Measurements from ENCODE around the gene RXFP2.

The RXFP2 gene, protein sequence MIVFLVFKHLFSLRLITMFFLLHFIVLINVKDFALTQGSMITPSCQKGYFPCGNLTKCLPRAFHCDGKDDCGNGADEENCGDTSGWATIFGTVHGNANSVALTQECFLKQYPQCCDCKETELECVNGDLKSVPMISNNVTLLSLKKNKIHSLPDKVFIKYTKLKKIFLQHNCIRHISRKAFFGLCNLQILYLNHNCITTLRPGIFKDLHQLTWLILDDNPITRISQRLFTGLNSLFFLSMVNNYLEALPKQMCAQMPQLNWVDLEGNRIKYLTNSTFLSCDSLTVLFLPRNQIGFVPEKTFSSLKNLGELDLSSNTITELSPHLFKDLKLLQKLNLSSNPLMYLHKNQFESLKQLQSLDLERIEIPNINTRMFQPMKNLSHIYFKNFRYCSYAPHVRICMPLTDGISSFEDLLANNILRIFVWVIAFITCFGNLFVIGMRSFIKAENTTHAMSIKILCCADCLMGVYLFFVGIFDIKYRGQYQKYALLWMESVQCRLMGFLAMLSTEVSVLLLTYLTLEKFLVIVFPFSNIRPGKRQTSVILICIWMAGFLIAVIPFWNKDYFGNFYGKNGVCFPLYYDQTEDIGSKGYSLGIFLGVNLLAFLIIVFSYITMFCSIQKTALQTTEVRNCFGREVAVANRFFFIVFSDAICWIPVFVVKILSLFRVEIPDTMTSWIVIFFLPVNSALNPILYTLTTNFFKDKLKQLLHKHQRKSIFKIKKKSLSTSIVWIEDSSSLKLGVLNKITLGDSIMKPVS

DNA sequence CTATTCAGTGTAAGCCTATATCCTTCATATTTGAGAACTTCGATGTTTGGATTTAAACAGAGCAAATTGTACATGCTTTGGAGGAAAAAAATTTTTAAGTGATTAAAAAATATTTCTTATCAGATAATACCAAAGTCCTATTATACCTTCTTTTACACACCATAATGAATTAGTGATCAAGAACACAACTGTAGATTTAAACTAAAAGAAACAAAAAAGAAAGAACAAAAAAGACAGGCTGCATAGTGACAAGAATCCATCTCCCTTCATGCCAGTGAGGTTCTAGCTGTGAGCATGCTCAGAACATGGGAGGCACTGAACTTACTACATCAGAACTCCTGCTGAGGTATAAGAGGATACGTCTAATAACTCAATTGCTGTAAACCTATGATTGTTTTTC is at the start of gene RXFP2:
Gene RXFP2 (plus strand): TSS at position 301 of the 400 bp plus-strand sequence. CDS start 87 bp downstream, at position 388.
- DNase-seq (ENCODE audit: low spot score), result no peak

DNA sequence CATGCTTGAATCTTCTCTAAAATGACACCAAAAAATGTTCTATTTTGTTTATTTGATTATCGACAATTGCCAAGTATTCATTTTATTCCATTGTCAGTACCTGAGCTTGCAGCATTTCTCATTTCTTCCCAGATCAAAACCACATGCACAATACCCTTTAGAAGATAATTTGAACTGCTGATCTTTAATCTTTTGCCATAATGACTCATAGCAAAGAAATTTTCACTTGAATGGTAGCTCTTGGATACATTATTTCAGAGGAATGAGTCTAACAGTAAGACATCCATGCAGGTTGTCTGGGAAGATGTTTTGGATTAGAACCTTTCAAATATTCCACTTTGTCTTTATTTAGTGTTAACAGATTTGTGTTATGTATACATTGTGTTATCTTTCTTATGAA is 42.0 kb upstream of the RXFP2 start:
- peak; percentile 30 for DNase-seq (ENCODE audit: low spot score)

DNA sequence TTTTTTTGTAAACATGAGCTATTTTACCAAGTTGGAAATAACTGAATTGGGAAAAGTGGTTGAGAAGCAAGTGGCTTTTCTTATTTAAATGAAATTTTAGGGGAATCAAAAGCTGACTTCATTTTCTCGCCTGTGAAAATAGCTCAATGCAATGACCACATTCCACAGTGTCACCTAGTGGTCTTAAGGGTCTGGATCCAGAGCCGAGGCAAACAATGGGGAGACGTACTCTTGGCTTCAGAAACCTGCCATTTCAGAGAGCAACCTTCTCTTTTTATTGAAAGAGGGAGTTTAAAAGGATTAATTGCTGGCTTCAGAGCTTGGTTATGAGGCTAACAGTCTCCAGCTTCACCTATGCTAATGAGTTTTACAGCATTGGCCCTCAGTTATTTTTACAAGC is 39.7 kb upstream of the RXFP2 start:
- DNase-seq (ENCODE audit: low spot score), result peak; percentile 15

DNA sequence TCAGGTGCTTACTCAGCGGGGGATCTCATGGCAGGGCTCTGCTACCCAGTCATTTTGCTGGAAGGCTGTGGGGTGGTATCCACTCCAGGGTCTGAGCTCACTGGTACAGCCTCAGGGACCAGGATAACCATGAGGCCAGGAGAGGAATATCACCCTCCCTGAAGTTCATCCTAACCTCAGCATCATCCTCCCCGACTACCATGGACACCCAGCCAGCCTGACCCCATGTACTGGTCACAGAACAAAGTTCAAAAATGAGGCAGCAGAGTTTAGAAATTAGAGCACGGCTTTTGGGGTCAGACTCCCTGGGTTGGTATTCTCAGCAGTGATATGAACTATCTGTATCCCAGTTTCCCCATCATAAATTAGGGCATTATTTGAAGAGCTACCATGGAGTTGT is 35.5 kb upstream of the RXFP2 start:
- no peak for DNase-seq (ENCODE audit: low spot score)

DNA sequence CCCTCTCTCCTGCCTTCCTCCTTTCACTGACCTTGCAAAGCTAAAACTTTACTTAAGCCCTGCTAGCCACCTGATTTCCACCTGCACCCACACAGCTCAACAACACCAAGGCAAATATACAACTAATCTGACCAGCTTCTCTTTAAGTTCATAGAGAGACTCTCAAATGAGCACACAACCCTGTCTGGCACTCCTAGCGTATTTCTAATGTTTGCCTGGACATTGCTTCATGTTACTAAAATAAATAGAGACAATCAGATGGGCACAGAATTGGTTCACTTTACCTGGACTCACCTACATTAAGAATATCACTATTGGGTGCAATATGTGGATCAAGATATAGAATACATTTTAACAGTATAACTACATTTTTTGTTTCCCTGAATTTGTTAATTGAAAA is 33.2 kb upstream of the RXFP2 start:
- DNase-seq (ENCODE audit: low spot score), result no peak

DNA sequence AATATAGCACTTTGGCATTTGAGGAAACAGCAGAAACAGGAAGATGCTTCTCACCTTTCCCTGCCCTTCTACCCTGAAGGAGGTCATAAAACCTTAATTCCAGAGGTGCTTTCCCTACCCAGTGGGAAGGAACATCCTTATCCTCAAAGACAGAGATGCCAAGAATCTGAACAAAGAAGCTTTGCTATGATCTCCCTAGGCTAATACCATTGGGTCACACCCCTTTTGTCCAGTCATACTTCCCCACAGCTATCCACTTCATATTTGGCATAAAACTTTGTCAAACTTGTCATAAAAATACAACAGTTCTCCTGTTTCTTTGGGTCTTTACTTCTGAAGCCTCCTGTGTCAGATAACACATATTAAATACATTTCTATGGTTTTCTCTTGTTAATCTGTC is 21.7 kb upstream of the RXFP2 start:
- DNase-seq (ENCODE audit: low spot score), result peak; percentile 46

DNA sequence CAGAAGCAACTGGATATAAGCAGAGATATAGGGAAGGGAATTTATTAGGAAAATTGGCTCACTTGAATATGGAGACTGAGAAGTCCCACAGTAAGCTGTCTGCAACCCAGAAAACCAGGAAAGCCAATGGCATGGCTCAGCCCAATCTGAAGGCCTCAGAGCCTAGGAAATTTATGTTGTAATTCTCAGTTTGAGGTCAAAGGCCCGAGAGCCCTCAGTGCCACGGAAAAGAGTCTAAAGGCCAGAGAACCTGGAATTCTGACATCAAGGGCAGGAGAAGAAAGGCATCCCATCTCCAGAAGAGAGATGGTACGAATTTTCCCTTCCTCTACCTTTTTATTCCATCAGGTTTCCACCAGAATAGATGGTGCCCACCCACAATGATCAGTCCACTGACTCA is 20.1 kb upstream of the RXFP2 start:
- DNase-seq (ENCODE audit: low spot score), result no peak

DNA sequence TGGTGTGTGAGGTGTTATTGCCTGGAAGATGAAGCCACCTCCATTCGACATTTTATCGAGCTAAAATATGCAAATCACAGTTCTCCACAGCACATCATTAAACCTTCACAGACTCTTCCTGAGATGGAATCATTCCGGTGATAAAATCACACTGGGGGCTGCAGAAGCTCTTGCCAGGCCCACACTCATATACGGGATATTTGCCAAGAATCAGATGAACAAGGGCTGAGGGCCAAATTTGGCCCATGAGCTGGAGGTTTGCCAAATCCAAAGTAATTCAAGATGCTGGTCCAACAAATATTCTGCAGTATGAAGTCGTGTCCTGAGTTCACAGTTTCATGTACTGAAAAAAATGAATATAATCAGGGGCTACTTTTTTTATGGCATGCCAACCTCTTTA is 16.7 kb upstream of the RXFP2 start:
- peak; percentile 8 for DNase-seq (ENCODE audit: low spot score)

DNA sequence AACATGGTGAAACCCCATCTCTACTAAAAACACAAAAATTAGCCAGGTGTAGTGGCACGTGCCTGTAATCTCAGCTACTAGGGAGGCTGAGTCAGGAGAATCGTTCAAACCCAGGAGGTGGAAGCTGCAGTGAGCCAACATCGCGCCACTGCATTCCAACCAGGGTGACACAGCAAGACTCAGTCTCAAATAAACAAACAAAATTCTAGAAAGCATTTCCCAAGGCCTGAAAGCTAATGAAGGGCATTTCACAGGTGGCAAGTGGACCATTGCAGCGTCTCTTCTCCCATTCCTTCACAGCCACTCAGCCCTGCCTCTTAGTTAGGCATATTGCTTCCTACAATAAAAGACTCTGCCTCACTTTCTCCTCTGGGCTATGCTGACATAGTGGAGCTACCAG is 13.5 kb upstream of the RXFP2 start:
- peak; percentile 34 for DNase-seq (ENCODE audit: low spot score)

DNA sequence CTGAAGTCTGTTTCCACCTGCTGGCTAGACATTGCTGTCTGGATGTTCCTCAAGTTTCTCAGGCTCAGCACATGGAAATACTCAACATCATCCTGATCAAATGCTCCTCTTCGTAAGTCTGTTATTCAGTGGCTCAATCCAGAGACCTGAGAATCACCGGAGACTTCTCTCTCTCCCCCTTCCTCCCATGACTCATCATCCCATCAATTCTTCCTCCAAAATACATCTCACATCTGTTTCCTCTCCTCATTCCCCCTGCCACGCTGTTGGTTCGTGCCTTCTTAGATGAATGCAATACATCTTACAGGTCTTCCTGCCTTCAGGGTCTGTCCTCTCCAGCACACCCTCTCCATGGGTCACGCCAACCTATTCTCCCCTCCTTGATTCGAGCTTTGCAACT is 7.4 kb upstream of the RXFP2 start:
- no peak for DNase-seq (ENCODE audit: low spot score)

DNA sequence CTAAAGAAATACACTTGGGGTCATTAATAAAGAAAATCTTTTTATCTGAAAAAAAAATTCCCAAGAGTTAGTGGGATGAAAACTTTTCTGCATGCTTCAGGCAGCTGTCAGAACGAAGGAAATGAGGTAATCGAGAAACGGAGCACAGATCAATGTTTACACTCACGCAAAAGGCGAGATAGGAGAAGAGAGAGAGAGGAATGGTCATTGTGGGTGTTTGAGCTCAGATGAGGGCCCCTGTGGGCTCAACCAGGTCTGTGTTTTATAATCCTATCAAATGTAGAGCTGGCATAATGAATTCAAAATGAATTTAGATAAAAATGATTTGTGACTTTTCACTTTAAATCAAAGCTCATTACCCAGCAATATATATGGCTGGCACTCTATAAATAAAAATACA is 6.3 kb upstream of the RXFP2 start:
- no peak for DNase-seq (ENCODE audit: low spot score)

DNA sequence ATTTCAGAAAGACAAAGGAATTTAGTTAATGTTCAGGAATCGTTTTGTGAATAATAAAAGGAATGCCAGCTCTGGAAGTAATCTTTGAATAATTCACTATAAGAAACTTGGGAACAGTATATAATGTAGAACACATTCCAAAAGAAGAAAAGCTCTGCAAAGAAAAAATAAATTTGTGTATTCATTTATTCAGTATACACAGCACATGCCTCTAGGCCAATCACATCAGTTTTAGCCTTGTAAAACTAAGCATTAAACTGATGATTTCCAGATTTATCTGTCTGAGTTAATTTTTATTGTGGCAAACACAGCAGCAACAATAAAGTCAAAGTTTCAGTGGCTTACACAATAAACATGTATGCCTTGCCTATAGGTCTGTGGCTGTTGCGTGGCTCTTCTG is 5.7 kb upstream of the RXFP2 start:
- no peak for DNase-seq (ENCODE audit: low spot score)

DNA sequence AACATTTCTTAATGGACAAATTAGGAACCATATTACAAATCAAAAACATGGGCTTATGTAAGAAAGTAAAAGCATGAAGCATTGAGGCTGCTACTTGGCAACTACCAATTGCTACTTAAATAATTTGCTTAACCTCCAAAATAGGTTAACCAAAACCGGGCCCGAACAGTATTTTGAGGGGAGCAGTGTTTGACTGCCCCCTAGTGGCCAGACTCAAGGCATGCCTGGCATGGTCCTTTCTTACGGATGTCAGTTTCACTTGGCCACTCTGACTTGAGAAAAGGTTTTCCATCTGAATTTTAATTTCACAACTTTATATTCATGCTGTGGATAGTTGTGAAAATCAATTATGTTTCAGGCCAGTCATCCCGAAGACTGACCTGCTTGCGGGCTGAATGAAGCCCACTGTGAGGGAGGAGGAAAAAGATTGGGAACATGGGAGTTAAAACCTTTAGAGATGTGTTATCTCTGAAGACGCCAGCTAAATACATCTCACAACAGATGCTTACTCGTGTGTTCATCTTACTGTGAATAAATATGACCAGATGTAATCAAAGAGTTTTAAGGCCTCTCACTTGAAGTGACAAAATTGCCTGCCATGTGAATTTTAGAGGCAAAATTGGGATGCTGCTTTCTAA is 2.9 kb downstream of the RXFP2 start:
- DNase-seq (ENCODE audit: low spot score), result peak; percentile 69

DNA sequence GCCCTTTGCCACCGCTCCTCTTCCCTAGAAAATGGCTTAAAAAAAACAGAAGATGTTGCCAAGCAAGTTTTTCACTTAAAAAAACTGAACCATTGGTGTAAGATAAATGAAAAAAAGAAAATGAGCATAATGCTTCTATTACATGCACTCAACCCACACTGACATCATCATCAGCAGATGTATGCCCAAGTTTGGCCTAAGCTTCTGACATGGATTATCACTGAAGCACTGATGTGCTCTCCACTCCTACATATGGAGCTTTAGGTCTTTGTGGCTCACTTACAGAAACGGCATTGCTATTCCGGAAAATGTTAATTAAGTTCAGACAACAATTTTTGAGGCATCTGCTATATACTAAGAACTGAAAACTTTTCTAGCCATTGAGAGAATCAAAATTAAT is 8.0 kb downstream of the RXFP2 start:
- no peak for DNase-seq (ENCODE audit: low spot score)

DNA sequence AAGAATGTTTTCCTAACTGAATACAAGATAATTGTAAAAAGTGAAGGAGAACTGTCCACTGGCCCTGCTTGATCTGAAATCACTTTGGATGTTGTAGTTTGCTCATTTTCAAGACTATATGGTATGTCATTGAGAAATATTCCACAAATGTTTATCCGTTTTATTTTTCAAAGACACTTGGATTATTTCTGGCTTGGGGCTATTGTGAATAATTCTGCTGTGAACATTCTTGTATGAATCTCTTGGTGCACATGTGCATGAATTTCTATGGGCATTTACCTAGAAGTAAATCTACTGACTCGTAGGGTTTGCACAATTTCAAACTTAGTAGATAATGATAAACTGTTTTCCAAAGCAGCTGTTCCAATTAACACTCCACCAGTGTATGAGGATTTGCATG is 8.6 kb downstream of the RXFP2 start:
- no peak for DNase-seq (ENCODE audit: low spot score)

DNA sequence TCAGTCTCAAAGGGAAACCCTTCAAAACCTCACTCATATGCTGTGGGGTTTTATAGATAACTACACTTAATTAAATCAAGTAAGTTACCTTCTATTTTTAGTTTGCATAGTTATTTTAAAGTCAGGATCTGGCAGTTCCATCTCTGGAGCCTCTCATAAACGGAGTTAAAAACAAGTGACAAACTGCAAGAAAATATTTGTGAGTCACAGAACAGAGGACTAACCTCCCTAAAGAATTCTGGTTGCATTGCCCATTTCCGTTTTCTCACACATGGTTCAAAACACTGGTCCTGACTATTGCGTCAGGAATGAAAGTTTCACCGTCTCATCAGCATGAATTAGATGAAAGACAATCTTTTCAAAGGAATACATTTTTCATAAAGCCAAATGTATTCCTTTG is 10.6 kb downstream of the RXFP2 start:
- DNase-seq (ENCODE audit: low spot score), result peak; percentile 62

DNA sequence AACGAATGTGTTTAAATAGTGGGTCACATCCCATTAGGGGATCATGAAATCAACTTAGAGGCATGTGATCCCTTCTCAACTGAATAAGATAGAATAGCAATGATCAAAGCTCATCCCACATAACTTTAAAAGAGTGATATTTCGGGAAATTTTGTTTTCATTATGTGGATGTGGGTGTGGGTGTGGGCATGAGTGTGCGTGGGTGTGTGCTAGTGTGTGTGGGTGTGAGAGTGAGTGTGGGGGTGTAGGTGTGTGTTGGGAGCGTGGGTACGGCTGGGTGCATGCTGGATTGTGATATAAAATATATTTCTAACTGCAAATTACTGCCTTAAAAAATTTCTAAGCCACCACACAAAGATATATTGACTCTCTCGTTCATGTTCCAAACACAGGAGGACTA is 15.9 kb downstream of the RXFP2 start:
- DNase-seq (ENCODE audit: low spot score), result no peak

DNA sequence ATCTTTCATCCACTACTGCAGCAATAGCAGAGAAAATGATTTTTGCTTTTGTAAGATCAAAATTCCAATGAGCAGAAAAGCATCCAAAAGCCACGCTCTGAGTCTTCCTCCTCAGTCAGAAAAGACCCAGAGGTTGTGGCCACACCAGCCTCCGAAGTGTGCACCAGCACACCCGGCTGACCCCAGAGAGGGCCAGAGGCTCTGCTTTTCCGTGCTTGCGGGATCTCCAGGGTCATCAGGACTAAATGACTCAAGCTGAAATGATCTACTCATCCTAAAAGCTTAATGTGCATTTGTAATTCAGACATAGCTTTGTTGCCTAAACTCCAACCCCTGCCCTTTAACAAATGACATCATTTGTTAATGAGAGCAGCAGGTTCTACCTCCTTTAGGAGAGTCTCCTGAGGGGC is 16.5 kb downstream of the RXFP2 start:
- no peak for DNase-seq (ENCODE audit: low spot score)

DNA sequence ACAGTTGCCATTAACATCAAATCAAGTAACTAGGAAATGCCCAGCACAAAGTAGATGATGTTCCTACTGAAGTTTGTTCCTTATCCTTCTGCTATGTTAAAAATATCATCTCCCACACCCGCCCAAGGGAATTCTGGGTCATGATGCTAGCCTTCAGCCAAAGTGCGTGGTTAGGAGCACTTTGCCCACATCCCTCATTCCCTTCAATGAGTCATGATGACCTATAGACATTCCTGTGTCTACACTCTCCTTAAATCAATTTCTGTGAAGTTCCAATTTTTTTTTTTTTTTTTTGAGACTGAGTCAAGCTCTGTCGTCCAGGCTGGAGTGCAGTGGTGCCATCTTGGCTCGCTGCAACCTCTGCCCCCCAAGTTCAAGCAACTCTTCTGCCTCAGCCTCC is 17.0 kb downstream of the RXFP2 start:
- DNase-seq (ENCODE audit: low spot score), result peak; percentile 44

DNA sequence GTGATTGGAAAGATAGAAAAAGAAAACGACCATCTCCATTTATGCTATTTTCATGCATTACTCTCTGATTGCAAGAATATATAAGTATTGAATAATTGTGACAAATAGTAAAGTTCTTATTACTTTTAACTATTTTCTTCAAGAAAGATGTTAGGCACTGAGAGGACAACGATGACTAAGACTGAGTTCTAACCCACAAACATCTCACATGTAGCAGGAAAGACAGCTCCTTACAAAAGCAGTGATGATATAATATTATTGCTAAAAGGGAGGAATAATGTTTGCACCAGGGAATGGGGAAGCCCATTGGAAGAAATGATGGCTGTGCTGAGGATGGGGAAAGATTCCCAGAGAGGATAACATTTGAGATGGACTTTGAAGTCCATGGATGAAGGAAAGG is 22.6 kb downstream of the RXFP2 start:
- no peak for DNase-seq (ENCODE audit: low spot score)

DNA sequence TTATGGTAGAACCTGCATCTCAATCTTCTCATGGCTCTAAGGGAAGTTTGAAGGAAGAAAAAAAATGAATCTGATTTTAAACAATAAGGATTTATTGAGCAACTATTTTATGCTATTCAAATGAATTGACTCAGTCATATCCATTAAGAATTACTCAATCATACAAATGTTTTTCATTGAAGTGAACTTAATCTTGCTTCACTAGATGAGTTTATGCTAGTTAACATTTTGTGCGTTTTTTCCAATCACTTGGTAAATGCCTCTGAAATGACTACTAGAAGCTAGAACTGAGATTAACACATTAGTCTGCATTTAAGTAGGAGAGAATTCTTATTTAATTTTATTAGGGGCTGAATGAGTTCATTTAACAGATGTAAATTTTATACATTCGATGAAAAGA is 25.2 kb downstream of the RXFP2 start:
- no peak for DNase-seq (ENCODE audit: low spot score)

DNA sequence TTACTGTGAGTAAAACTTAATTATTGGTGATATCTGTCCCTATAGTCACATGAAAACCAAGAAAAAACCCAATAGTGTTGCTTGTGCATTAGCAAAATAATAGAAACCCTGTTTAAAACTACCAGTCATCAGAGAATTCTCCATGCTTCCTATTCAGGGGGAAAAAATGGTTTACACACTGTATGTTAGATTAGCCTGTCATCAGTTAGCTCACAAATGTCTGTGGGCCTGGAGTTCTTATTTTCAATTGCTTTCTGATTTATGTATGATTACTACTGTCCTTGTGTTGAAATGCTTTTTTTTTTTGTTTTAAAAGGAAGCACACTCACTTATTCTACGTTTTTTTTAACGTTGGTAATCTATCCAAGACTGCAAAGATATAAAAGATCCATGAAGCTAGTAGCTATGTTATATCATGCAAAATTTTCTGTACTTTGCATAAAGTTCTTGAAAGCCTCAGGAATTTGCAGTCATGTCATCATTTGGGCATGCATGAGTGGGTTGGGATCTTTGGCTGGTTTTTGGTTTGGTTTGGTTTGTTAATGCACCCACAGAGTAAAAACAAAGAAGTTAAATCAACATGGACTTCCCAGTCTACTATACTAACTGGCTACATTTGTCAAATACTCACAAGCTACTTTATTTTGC is 25.9 kb downstream of the RXFP2 start:
- no peak for DNase-seq (ENCODE audit: low spot score)

All from LoVo (cell line).